GM23338 (cell line): Measurements from ENCODE around the gene CPT1A. TPM values are rescaled to one million over a fixed set of nuclear protein-coding genes. Genes with fewer than 3 reads are reported as not detected.
A peak's percentile ranks its signal among the peaks of the same experiment; 100 is the strongest.

ENCODE experiments used
- ATAC-seq: fragments of 200-7000 bp; cut with Tn5 transposase; 3 replicates; pipeline ENCODE4 v1.9.1; 2020
- DNase-seq: peaks from one replicate; pipeline ENCODE4 v3.0.0-alpha.2; 2015; ENCODE audit warnings: low spot score
- H2AFZ ChIP-seq: fragments of 200-600 bp; sonication (generic); 2 replicates; pipeline ENCODE4 v1.8.0; 2016; ENCODE audit warnings: antibody characterized with exemption, mild to moderate bottlenecking, moderate library complexity
- H3F3A ChIP-seq: fragments of 200-600 bp; sonication (generic); replicated peaks from 2 replicates; pipeline ENCODE4 v1.8.0; 2017; ENCODE audit warnings: antibody characterized with exemption, mixed run types, low read depth
- H3K27ac ChIP-seq: fragments of 200-600 bp; sonication (generic); 2 replicates; pipeline ENCODE4 v1.6.1; 2016; ENCODE audit warnings: low read depth
- H3K27me3 ChIP-seq: fragments of 200-600 bp; sonication (generic); 2 replicates; pipeline ENCODE4 v1.8.0; 2016; ENCODE audit warnings: mild to moderate bottlenecking, mixed run types, moderate library complexity; ENCODE audit not compliant: insufficient read depth
- H3K36me3 ChIP-seq: fragments of 200-600 bp; sonication (generic); 2 replicates; pipeline ENCODE4 v1.8.0; 2016; ENCODE audit warnings: mild to moderate bottlenecking; ENCODE audit not compliant: insufficient read depth
- H3K4me1 ChIP-seq: fragments of 200-600 bp; sonication (generic); 2 replicates; pipeline ENCODE4 v1.8.0; 2016; ENCODE audit warnings: mild to moderate bottlenecking, moderate library complexity; ENCODE audit not compliant: insufficient read depth
- H3K4me2 ChIP-seq: fragments of 200-600 bp; sonication (generic); 2 replicates; pipeline ENCODE4 v1.7.1; 2017; ENCODE audit warnings: mixed run types
- H3K4me3 ChIP-seq: fragments of 200-600 bp; sonication (generic); 2 replicates; pipeline ENCODE4 v1.6.1; 2016; ENCODE audit warnings: mixed run types
- H3K79me2 ChIP-seq: fragments of 200-600 bp; sonication (generic); replicated peaks from 2 replicates; pipeline ENCODE4 v1.8.0; 2017; ENCODE audit warnings: mild to moderate bottlenecking; ENCODE audit not compliant: insufficient read depth
- H3K9me2 ChIP-seq: fragments of 200-600 bp; sonication (generic); 2 replicates; pipeline ENCODE4 v1.8.0; 2017; ENCODE audit not compliant: insufficient read depth
- H4K20me1 ChIP-seq: fragments of 200-600 bp; sonication (generic); replicated peaks from 2 replicates; pipeline ENCODE4 v1.8.0; 2017; ENCODE audit warnings: mild to moderate bottlenecking; ENCODE audit not compliant: insufficient read depth
- H3K27ac Mint-ChIP-seq: 2 replicates; pipeline ENCODE4 v1.8.0; 2020; ENCODE audit warnings: inconsistent platforms, mild to moderate bottlenecking, moderate library complexity, mixed read lengths
- H3K27me3 Mint-ChIP-seq: 3 replicates; pipeline ENCODE4 v1.8.0; 2022; ENCODE audit warnings: low read depth, mild to moderate bottlenecking, moderate library complexity, mixed read lengths, inconsistent platforms; ENCODE audit not compliant: insufficient read depth, poor library complexity
- H3K36me3 Mint-ChIP-seq: 3 replicates; pipeline ENCODE4 v1.8.0; 2021; ENCODE audit warnings: low read depth, mild to moderate bottlenecking, inconsistent platforms, moderate library complexity, mixed read lengths
- H3K4me1 Mint-ChIP-seq: 3 replicates; pipeline ENCODE4 v1.8.0; 2020; ENCODE audit warnings: mild to moderate bottlenecking, inconsistent platforms, mixed read lengths
- H3K4me3 Mint-ChIP-seq: 3 replicates; pipeline ENCODE4 v1.8.0; 2021; ENCODE audit warnings: moderate library complexity, mild to moderate bottlenecking, inconsistent platforms, mixed read lengths
- H3K9me3 Mint-ChIP-seq: 3 replicates; pipeline ENCODE4 v1.8.0; 2020; ENCODE audit warnings: moderate library complexity, mild to moderate bottlenecking, inconsistent platforms, mixed read lengths
- CREB1 ChIP-seq: fragments of 250-450 bp; sonication (Bioruptor Pico); IDR thresholded peaks from 2 replicates; pipeline ENCODE4 v1.5.0; 2020; ENCODE audit warnings: low read depth, mild to moderate bottlenecking, moderate library complexity
- CTCF ChIP-seq, 2 experiments: fragments of 200-600 bp in 1 of 2; sonication (generic) in 1 of 2; conservative IDR thresholded peaks; 2 replicates each; pipeline versions ENCODE4 v1.5.1 to v1.6.1; 2016 to 2017; ENCODE audit warnings: antibody characterized with exemption in 2 of 2, low read depth in 2 of 2, mild to moderate bottlenecking in 2 of 2, moderate library complexity in 1 of 2
- ETS1 ChIP-seq: IDR thresholded peaks from 2 replicates; pipeline ENCODE4 v1.6.1; 2016; ENCODE audit warnings: antibody characterized with exemption
- EZH2 ChIP-seq: fragments of 200-600 bp; sonication (generic); IDR thresholded peaks from one replicate; pipeline ENCODE4 v1.8.0; 2017; ENCODE audit warnings: antibody characterized with exemption, mild to moderate bottlenecking, low read depth; ENCODE audit not compliant: unreplicated experiment
- EZH2phosphoT487 ChIP-seq: fragments of 200-600 bp; sonication (generic); IDR thresholded peaks from one replicate; pipeline ENCODE4 v1.8.1; 2018; ENCODE audit warnings: antibody characterized with exemption; ENCODE audit not compliant: unreplicated experiment
- JUNB ChIP-seq: IDR thresholded peaks from one replicate; pipeline ENCODE4 v1.6.1; 2016; ENCODE audit warnings: antibody characterized with exemption; ENCODE audit not compliant: unreplicated experiment
- NANOG ChIP-seq: IDR thresholded peaks from 2 replicates; pipeline ENCODE4 v1.6.1; 2016; ENCODE audit warnings: antibody characterized with exemption, borderline replicate concordance
- POLR2AphosphoS5 ChIP-seq: IDR thresholded peaks from 2 replicates; pipeline ENCODE4 v1.6.1; 2016; ENCODE audit warnings: antibody characterized with exemption, low read depth
- REST ChIP-seq: IDR thresholded peaks from one replicate; pipeline ENCODE4 v1.6.1; 2018; ENCODE audit warnings: antibody characterized with exemption; ENCODE audit not compliant: unreplicated experiment
- STAT1 ChIP-seq: IDR thresholded peaks from one replicate; pipeline ENCODE4 v1.6.1; 2016; ENCODE audit warnings: antibody characterized with exemption; ENCODE audit not compliant: unreplicated experiment
- ZNF114 ChIP-seq: fragments of 250-450 bp; sonication (Bioruptor Pico); IDR thresholded peaks from 2 replicates; pipeline ENCODE4 v1.5.0; 2020; ENCODE audit warnings: mild to moderate bottlenecking, moderate library complexity
- ZNF331 ChIP-seq: fragments of 250-450 bp; sonication (Bioruptor Pico); IDR thresholded peaks from 2 replicates; pipeline ENCODE4 v1.5.0; 2020; ENCODE audit warnings: low read depth, mild to moderate bottlenecking, moderate library complexity
- ZNF462 ChIP-seq: fragments of 250-450 bp; sonication (Bioruptor Pico); IDR thresholded peaks from 2 replicates; pipeline ENCODE4 v1.5.0; 2020; ENCODE audit warnings: mild to moderate bottlenecking, moderate library complexity
- polyA plus RNA-seq: library from polyadenylated mRNA; unstranded; fragments of >200 nt; fragmentation: Nextera tagmentation; extraction: Ambion mirVana; gene quantifications from 2 replicates; pipeline ENCODE4 v1.2.1, GENCODE V29; 2016
- total RNA-seq: library from RNA; depleted of rRNA; stranded (reverse); fragments of >200 nt; shearing (Covaris generic); gene quantifications from 2 replicates; pipeline ENCODE4 v1.2.3, GENCODE V29; 2014

CPT1A gene
- total and polyA plus RNA-seq, 2 experiments from 2014 or later, result 2.6 to 9.5 TPM

- peaks cover 31% of the 10 kb centered on the region for H3K27me3 ChIP-seq
- H3K27ac Mint-ChIP-seq, result no peak overlapping the region
- H3K27ac ChIP-seq, result no peak overlapping the region
- TF ChIP-seq EZH2phosphoT487, result no peak
- TF ChIP-seq NANOG, result no peak
- no peak for TF ChIP-seq CREB1 (CRISPR knock-in tag)
- no peak for TF ChIP-seq JUNB
- TF ChIP-seq STAT1, result no peak
- no peak for TF ChIP-seq REST
- TF ChIP-seq POLR2AphosphoS5, result no peak
- no peak for TF ChIP-seq CTCF (conservative IDR thresholded peaks at IDR 0.05; ENCODE audit: low read depth in 2 of 2)
- no peak for TF ChIP-seq ZNF462 (CRISPR knock-in tag)
- no peak for TF ChIP-seq EZH2
- no peak for TF ChIP-seq ZNF331 (CRISPR knock-in tag)
- no peak for TF ChIP-seq ETS1
- TF ChIP-seq ZNF114 (CRISPR knock-in tag), result no peak
- no peaks in the 10 kb centered on the region for H3K9me2 ChIP-seq
- no peaks in the 10 kb centered on the region; the same call in 2 of the 3 replicates for H3K36me3 Mint-ChIP-seq
- peaks cover 17% of the 10 kb centered on the region; the same call in 2 of the 3 replicates for H3K9me3 Mint-ChIP-seq
- H2AFZ ChIP-seq, result peak overlapping the region; percentile 99
- peak overlapping the region; percentile 99 for H3K4me2 ChIP-seq
- peak overlapping the region; percentile 83 for H3K4me3 ChIP-seq
- DNase-seq (peak; percentile 64), ATAC-seq (peak; percentile 75)
- peak overlapping the region; percentile 75 for H3K4me3 Mint-ChIP-seq
- H4K20me1 ChIP-seq, result no peaks in the 10 kb centered on the region
- H3K36me3 ChIP-seq, result no peaks in the 10 kb centered on the region
- no peaks in the 10 kb centered on the region for H3K79me2 ChIP-seq
- peaks cover 5% of the 10 kb centered on the region; the same call in 2 of the 3 replicates for H3K4me1 Mint-ChIP-seq
- H3F3A ChIP-seq, result peaks cover 10% of the 10 kb centered on the region
- H3K27me3 Mint-ChIP-seq, result peaks cover 32% of the 10 kb centered on the region
- peaks cover 14% of the 10 kb centered on the region for H3K4me1 ChIP-seq
These were observed 13.7 kb upstream of the CPT1A start for GRCh38 chr11:68855205-68855981.
